DMS53 treated with DMSO at 0.1 percent for 48 hours (cell line): ENCODE measurements around the gene AKAP8L.
"Not testable (repeated sequence)": the region's sequence is repeated elsewhere in the genome, so short reads cannot be mapped to it uniquely, and the experiment has no call there.

ENCODE experiments used
- DNase-seq: peaks from one replicate; lab custom pipeline; 2025; ENCODE audit not compliant: unreplicated experiment; lab: John Stamatoyannopoulos, UW

AKAP8L gene

DNA sequence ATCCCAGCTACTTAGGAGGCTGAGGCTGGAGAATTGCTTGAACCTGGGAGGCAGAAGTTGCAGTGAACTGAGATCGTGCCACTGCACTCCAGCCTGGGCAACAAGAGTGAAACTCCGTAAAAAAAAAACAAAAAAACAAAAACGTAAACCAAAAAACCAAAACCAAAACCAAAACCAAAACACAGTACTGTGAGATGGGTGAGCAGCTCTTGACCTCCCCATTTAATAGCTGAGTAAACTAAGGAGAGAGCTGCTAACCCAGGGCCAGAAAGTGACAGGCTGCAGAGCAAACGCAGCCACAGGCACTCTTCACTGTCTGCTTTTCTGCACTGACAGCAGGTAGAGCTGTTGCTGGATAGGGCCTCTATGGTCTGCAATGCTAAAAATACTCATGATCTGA is 58.8 kb downstream of the AKAP8L start:
- DNase-seq = not testable (repeated sequence)

DNA sequence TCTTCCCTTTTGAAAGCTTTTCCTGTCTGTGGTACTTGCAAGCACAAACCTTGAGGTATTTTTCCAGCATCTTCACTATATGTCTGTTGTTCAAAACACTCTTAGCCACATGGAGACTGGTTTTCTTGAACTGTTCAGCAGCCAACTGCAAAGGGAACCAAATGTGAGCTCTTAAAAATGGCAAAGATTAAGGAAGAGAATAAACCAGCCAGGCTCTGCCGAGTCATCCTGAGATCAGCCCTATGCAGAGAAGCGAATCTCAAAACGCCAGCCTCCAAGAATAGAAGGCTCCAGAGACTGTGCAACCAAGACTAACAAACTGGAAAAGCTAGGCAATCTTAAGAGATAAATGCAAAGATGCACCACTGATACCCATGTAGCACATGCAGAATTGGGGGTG is 59.9 kb downstream of the AKAP8L start:
- no peak for DNase-seq

DNA sequence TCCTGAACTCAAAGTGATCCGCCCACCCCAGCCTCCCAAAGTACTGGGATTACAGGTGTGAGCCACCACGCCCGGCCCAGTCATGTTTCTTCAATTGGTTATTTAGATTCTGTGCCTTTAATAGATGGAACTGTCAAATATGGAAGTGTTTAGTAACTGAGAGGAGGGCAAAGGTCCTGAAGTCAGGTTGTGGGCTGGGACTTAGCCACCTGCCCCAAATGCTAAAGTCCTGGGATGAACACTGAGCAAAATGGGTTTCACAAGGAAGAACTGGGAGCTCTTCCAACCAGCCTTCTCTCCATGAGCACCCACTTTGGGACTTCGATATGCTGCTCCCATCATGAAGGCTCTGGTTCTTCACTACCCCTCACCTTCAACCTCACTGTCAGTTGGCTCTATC is 60.9 kb downstream of the AKAP8L start:
- no peak for DNase-seq

DNA sequence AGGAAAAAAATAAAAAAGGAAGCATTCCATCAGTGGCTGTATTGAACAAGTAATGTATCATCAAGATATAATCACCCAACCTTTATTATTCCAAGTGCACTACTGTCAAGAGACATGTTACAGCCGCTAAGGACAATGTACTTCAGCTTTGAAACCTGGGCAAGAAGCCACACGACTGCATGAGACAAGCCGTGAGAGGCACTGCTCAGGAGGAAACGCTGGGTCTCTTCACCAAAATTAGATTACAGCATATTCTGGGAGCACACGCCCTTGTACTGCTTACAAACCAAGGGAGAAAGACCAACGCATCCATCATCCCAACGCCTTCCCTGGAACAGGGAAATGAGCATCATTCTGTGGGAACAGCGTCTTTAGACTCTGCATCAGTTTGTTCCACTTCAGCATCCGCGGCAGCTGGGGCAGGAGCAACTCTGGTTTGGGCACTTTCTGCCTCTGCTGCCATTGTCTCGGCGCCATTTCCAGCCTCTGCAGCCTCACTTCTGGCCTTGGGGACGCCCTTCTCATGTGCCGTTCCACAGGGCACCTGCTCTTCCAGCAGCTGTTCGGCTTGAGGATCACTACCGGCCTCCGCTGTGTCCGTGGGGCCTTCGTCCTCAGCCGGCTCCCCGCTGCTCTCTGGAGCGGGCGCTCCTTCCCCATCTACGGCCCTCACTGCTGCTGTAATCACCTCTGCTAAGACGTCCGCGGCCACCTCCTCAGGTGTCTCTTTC is 64.1 kb downstream of the AKAP8L start:
- no peak for DNase-seq

DNA sequence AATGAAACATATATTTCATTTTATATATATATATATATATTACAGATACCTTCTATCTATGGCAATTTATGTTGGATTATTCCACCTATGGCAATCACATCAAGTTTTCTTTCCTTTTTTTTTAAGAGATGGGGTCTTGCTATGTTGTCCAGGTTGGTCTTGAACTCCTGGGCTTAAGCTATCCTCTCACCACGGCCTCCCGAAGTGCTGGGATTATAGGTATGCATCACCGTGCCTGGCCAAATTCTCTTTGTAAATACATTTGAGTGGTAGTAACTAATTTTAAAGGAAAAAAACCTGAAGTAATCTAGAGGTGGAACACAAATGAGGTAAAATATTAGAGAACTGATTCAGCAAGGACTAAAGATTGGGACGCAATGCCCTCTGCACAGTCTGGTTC is 64.9 kb downstream of the AKAP8L start:
- DNase-seq = no peak

DNA sequence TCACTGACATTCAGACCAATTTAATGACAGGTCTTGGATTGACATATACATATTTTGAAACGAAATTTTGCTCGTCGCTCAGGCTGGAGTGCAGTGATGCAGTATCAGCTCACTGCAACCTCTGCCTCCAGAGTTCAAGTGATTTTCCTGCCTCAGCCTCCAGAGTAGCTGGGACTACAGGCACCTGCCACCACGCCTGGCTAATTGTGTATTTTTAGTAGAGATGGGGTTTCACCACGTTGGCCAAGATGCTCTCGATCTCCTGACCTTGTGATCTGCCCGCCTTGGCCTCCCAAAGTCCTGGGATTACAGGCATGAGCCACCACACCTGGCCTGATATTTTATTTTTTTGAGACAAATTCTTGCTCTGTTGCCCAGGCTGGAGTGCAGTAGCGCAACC is 66.3 kb downstream of the AKAP8L start:
- DNase-seq = not testable (repeated sequence)

DNA sequence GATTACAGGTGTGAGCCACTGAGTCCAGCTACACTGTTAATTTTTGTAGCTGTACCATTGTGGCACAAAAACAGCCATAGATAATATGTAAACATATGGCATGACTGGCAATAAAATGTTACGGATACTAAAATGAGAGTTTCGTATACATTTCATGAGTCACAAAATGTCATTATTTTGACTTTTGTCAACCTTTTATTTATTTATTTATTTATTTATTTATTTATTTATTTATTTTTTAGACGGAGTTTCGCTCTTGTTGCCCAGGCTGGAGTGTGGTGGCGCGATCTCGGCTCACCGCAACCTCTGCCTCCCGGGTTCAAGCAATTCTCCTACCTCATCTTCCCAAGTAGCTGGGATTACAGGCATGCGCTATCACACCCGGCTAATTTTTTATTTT is 77.5 kb downstream of the AKAP8L start:
- DNase-seq = not testable (repeated sequence)

DNA sequence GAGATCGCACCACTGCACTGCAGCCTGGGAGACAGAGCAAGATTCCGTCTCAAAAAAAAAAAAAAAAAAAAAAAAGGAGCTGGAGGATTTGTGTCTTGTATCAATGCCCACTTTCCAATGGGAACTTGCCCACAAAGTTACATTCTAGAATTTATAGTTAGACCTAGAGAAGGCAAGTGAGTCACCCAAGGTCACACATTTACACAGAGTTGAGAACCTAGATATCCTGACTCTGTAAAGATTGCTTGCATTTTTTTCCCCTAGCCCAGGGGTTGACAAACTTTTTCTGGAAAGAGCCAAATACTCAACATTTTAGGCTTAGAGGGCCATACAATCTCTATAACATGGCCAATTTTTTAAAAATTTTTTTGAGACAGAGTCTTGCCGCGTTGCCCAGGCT is 78.7 kb downstream of the AKAP8L start:
- no peak for DNase-seq

DNA sequence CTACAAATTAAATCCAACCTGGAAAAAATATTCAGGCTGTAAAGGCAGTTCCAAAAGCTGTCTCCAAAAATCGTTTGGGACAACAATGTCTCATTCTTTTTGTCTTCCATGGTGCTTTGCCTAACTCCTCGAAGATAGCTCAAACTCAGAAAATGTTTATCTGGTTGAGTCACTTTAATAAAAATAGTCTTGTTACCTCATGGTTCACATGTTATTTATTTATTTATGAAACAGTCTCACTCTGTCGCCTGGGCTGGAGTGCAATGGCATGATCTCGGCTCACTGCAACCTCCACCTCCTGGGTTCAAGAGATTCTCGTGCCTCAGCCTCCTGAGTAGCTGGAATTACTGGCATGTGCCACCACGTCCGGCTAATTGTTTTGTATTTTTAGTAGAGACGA is 81.6 kb downstream of the AKAP8L start:
- no peak for DNase-seq

DNA sequence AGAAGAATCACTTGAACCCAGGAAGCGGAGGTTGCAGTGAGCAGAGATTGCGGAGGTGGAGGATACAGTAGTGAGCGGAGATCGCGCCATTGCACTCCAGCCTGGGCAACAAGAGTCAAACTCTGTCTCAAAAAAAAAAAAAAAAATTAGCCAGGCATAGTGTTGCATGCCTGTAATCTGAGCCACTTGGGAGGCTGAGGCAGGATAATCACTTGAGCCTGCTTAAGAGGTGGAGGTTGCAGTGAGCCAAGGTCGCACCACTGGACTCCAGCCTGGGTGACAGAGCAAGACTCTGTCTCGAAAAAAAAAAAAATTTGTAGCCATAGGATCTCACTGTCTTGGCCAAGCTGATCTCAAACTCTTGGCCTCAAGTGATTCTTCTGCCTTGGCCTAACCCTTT is 82.8 kb downstream of the AKAP8L start:
- not testable (repeated sequence) for DNase-seq

DNA sequence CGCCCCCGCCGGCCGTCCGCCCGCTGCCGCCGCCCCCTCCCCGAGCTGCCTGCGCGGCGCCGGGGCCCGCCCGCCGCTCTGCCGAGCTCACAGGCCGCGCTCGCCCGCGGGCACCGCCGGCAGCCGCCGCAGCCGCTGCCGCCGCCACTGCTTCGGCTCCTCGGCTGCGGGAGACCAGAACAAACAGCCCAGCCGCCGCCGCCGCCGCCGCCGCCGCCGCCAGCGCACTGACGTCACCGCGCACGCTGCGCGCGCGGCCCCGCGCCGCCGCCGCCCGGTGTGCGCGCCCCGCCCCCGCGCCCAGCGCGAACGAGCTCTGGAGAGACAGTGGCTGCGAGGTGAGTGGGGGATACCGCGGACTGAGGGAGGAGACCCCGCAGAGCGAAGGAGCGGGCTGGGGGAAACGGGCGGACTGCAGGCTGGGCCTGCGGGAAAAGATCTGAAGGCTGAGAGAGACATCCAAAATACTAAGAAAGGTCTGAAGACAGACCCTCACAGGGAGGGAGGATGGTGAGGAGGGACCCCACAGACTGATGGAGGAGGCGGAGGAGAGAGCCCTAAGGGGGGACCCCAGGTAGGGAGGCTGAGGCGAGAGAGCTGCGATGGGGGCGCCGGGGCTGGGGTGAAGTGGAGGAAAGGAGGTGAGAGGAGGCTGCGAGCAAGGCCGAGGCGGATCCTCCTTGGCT is 86.3 kb downstream of the AKAP8L start, which contains the start of gene BRD4:
BRD4 (minus strand) TSS at position 229 of the 686 bp plus-strand sequence. CDS start 59,440 bp downstream, outside the sequence.
- DNase-seq = peak; percentile 15

DNA sequence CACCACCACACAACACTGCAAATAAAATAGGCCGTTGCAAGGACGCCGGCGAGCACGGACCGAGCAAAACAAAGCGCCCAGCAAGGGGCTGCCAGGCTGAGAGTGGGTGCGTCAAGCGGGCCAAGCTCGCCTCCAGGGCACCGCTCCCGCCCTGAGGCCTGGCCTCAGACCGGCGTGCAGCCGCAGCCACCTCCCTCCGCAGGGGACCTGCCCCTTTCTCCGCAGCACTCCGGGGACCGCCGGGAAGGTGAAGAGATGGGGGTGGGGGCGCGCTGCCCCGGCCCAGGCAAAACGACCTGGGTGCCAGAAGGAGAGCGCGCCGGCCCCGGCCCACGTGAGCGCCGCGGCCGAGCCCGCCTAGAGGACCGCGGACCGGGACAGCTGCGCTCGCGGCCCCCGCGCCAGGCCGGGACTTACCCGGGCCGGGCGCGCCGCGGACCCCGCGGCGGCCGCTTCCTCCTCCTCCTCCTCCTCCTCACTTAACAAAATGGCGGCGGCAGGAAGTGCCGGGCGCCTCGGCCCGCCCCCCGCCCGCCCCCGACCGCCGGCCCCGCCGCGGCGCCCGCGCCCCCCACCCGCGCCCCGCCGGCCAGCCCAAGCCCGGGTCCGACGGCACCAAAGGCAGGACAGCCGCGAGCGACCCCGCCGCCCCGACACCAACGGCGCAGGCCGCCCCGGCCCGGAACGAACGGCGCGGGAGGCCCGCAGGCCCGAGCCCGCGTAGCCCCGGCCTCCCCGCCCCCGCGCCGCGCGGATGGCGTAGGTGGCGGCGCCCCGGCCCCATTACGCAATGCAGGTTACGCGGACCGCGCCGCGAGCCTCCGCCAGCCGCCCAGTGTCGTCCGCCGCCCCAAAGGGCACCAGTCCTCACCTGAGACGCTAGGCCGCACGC is 87.1 kb downstream of the AKAP8L start:
- DNase-seq = no peak

DNA sequence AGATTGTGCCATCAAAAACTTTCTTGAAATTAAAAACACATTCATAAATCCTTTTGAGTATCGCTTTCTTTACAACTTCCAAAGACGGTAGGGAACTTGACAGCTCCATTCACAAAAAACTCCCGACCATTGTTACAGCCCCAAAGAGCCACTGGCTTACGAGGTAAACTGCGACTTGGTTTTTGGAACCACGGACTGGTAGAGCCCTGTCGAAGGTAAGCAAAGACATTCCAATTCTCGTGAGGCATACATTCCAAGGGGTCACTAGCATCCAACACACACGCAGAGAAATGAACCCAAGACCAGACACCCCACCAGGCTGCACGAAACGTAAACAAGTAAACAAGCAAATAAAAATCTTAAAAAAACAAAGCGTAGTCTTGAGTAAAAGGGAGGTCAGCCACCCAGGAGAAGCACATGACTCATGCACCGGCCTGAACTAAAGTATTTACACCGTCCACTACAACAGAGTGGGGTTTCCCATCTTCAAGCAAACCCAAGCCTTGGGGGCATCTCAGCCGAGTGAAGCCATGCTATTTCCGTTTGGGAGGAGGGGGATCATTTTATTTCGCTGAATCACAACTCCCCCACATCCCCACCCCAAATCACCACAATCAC is 87.9 kb downstream of the AKAP8L start:
- DNase-seq = no peak
